Left lung (tissue), 10 donors: ENCODE data around the gene POLD3. TPM values are rescaled to one million over a fixed set of nuclear protein-coding genes. Genes with fewer than 3 reads are reported as not detected.

ENCODE experiments used
- ATAC-seq: fragments of 200-7000 bp; cut with Tn5 transposase; one replicate; pipeline ENCODE4 v1.9.1; 2020; ENCODE audit warnings: moderate library complexity
- DNase-seq, 4 donors: peaks; one replicate each; pipeline ENCODE4 v3.0.0-alpha.2; 2013 to 2020
- H3K27ac ChIP-seq, 2 donors: fragments of 200-600 bp; sonication (generic) in 1 of 2; one replicate each; pipeline versions ENCODE4 v1.5.0 to v1.8.0; 2020 to 2021
- H3K27me3 ChIP-seq, 2 donors: fragments of 200-600 bp; sonication (generic) in 1 of 2; one replicate each; pipeline versions ENCODE4 v1.5.0 to v1.8.0; 2020 to 2021
- H3K36me3 ChIP-seq, 2 donors: fragments of 200-600 bp; sonication (generic) in 1 of 2; one replicate each; pipeline versions ENCODE4 v1.5.0 to v1.8.0; 2020 to 2021
- H3K4me1 ChIP-seq, 2 donors: fragments of 200-600 bp; one replicate each; pipeline ENCODE4 v1.8.0; 2021
- H3K4me3 ChIP-seq, 2 donors: fragments of 200-600 bp; sonication (generic) in 1 of 2; one replicate each; pipeline versions ENCODE4 v1.5.0 to v1.8.0; 2020 to 2021; ENCODE audit warnings: mild to moderate bottlenecking in 1 of 2
- H3K9me3 ChIP-seq, 2 donors: fragments of 200-600 bp; sonication (generic) in 1 of 2; one replicate each; pipeline versions ENCODE4 v1.5.0 to v1.8.0; 2020 to 2021
- CTCF ChIP-seq, 2 donors: fragments of 200-600 bp; sonication (generic) in 1 of 2; IDR thresholded peaks; one replicate each; pipeline versions ENCODE4 v1.5.0 to v1.8.0; 2021; ENCODE audit warnings: antibody characterized with exemption in 2 of 2
- intact Hi-C, 2 donors: fragments of 100-400 bp; cut with DNase I; formaldehyde crosslinking; loops; one replicate each; pipeline versions ENCODE4 v1.11.2 to v1.14.2; 2022
- polyA plus RNA-seq, 6 donors: library from polyadenylated mRNA; unstranded; fragments of 120-200 nt; gene quantifications; one replicate each; pipeline ENCODE4 v1.2.1, GENCODE V29; 2013; ENCODE audit not compliant: insufficient read length in 6 of 6
- total RNA-seq, 2 donors: library from RNA; stranded (reverse); fragmentation: NEBNext Ultra II Directional; extraction: Animal tissue kit (Norgen Biotek cat#: 25700); gene quantifications; one replicate each; pipeline ENCODE4 v1.2.1, GENCODE V29; 2021
- donor health status: DM: no; HTN: yes; CAD: no.
- donor health status: DM: no; HTN: no; CAD: no.

The POLD3 gene
- total and polyA plus RNA-seq, 8 donors: 15.0 to 41.0 (median 32.2) TPM

DNA sequence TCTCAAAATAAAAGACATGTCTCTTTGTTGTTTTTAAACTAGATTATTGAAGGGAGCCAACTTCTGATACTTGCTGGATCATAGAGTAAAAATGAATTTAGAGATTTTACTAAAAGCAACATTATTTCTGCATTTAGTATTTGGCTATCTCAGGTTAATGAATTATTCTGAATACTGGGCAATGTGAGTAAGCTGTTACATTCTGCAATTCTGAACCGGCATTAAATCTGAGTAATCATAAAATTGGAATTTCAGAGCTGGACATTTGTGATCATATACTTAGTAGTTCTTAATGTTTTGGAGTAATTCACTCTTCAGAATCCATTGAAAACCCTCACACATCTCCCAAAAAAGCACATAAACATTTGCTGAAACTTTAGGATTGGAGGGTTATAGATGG is 11.5 kb downstream of the POLD3 start:
- no peak overlapping the region for H3K27ac ChIP-seq
- DNase-seq (no peak), ATAC-seq (no peak)
- peaks cover 0 to 53% of the 10 kb centered on the region in 2 donors for H3K36me3 ChIP-seq
- TF ChIP-seq CTCF (IDR thresholded peaks at IDR 0.05): no peak
- no peak overlapping the region for H3K4me3 ChIP-seq
- H3K27me3 ChIP-seq: no peaks in the 10 kb centered on the region
- intact Hi-C loops: no loop called here
- no peaks in the 10 kb centered on the region for H3K9me3 ChIP-seq
- no peaks in the 10 kb centered on the region for H3K4me1 ChIP-seq

DNA sequence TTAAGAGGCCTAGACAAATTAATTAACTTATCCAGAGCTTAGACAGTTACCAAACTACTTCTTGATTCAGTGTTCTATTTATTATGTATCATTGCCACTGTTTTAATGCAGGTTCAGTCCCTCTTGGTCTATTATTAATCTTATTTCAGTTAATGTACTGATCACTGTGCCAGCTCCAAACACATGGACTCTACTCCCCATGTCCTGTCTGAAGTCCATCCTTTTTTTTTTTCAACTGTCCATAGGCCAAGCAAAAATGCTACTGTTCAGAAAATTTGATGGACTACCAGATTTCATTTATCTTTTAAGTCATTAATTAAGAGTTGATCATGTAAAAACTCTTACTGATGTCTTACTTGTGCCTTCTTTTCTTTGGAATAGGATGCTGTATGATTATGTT is 11.9 kb downstream of the POLD3 start:
- Histone ChIP-seq H3K27ac (no peak overlapping the region), H3K27me3 (no peaks in the 10 kb centered on the region), H3K4me3 (no peak overlapping the region), H3K9me3 (no peaks in the 10 kb centered on the region), H3K36me3 (peaks cover 0 to 51% of the 10 kb centered on the region in 2 donors), H3K4me1 (no peaks in the 10 kb centered on the region)
- no peak for TF ChIP-seq CTCF (IDR thresholded peaks at IDR 0.05)
- DNase-seq (no peak), ATAC-seq (no peak)
- intact Hi-C loops: no loop called here

DNA sequence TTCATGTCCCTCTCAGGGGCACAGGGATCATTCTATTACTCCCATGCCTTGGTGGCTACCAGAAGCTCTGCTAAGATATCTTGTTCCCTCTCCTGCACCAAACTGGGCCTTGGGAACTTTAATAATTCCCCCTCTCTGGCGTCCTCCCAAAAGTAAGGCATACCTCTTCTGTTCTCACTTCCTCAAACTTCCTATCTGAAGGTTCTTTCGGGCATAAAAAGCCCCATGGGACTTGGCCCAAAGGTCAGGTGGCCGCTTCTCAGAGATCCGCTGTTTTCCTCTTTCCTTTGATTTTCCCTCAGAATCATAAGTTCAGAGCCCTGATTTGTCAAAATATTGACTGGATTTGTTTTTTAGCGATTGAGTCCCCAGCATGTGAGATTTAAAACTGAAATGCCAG is 13.0 kb downstream of the POLD3 start:
- Histone ChIP-seq H3K9me3 (no peaks in the 10 kb centered on the region), H3K27me3 (no peaks in the 10 kb centered on the region), H3K4me1 (no peaks in the 10 kb centered on the region), H3K4me3 (no peak overlapping the region), H3K27ac (no peak overlapping the region), H3K36me3 (peaks cover 0 to 48% of the 10 kb centered on the region in 2 donors)
- ATAC-seq (no peak), DNase-seq (no peak)
- intact Hi-C loops: no loop called here
- no peak for TF ChIP-seq CTCF (IDR thresholded peaks at IDR 0.05)

GRCh38 chr11:74608431-74608830 is 16.0 kb downstream of the POLD3 start:
- Histone ChIP-seq H3K4me3 (no peak overlapping the region), H3K27ac (no peak overlapping the region), H3K9me3 (no peaks in the 10 kb centered on the region), H3K36me3 (peaks cover 0 to 47% of the 10 kb centered on the region in 2 donors), H3K27me3 (no peaks in the 10 kb centered on the region), H3K4me1 (peaks cover 4 to 13% of the 10 kb centered on the region in 2 donors)
- ATAC-seq (no peak), DNase-seq (no peak)
- no peak for TF ChIP-seq CTCF (IDR thresholded peaks at IDR 0.05)
- intact Hi-C loops: no loop called here

DNA sequence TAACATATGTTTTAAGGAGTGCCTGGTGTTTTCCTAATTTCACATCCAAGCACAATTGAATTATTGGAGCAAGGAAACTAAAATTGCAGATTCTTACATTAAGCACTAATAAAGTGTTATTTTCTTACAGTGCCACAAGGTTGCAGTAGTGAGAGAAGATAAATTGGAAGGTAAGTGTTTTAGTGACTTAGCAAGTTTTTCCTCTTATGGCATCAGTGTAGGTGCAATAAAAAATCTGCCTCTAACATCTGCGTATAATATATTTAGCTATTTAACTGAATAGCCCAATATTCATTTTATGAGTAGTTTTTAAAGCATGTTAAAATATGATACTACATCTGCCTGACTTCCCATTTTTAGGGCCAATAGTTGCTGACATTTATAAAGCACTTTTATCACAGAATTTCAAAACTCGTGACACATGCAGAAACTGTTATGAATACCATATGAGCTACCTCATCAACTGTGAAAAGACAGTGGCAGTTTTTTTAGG is 19.0 kb downstream of the POLD3 start:
- intact Hi-C loops: no loop called here
- Histone ChIP-seq H3K27ac (peak overlapping the region; percentile 27 to 61), H3K4me1 (peaks cover 4 to 22% of the 10 kb centered on the region in 2 donors), H3K27me3 (no peaks in the 10 kb centered on the region), H3K36me3 (peaks cover 0 to 41% of the 10 kb centered on the region in 2 donors), H3K4me3 (no peak overlapping the region), H3K9me3 (no peaks in the 10 kb centered on the region)
- TF ChIP-seq CTCF (IDR thresholded peaks at IDR 0.05): peak; percentile 23 to 40
- peak; percentile 71 for ATAC-seq
- peak in 1 of 4 donors; percentile 32 for DNase-seq
